Astrocyte (in vitro differentiated cells and primary cell): ENCODE measurements around the gene FADS6.

Experiments used
- EZH2 ChIP-seq: IDR thresholded peaks from 2 replicates; pipeline ENCODE4 v1.6.1; 2012; ENCODE audit warnings: mild to moderate bottlenecking, low read length, inconsistent platforms; ENCODE audit not compliant: insufficient read depth
- TF ChIP-seq, protein P1 (sequence below): IDR thresholded peaks from 2 replicates; pipeline ENCODE4 v1.5.1; 2011; ENCODE audit warnings: low read depth, mild to moderate bottlenecking, inconsistent platforms, low read length, moderate library complexity; ENCODE audit not compliant: insufficient read depth

DNA sequence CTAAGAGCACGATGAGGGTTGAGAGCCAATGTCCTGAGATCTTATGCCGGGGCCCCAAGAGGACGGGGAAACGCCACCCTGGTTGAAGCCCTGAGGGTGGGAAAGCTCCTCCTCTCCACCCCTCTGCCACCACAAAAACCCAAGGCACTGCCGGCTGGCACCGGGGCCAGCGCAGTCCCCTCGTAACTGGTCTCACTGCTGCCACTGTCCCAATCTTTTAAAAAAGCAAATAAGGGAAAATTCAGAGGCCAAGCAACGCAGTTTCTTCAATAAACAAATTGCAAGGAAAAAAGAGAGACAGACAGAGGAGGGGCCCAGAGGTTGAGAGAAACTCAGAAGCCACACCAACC is 40.4 kb downstream of the FADS6 start:
- TF ChIP-seq, protein P1, sequence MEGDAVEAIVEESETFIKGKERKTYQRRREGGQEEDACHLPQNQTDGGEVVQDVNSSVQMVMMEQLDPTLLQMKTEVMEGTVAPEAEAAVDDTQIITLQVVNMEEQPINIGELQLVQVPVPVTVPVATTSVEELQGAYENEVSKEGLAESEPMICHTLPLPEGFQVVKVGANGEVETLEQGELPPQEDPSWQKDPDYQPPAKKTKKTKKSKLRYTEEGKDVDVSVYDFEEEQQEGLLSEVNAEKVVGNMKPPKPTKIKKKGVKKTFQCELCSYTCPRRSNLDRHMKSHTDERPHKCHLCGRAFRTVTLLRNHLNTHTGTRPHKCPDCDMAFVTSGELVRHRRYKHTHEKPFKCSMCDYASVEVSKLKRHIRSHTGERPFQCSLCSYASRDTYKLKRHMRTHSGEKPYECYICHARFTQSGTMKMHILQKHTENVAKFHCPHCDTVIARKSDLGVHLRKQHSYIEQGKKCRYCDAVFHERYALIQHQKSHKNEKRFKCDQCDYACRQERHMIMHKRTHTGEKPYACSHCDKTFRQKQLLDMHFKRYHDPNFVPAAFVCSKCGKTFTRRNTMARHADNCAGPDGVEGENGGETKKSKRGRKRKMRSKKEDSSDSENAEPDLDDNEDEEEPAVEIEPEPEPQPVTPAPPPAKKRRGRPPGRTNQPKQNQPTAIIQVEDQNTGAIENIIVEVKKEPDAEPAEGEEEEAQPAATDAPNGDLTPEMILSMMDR = no peak
- no peak for TF ChIP-seq EZH2
